HG02938 (cell line): ENCODE results near the gene ARHGEF28.

Experiments used
- ATAC-seq: cut with Tn5 transposase; IDR thresholded peaks from one replicate; pipeline ENCODE4 v1.9.1; 2021; ENCODE audit warnings: mild to moderate bottlenecking, moderate library complexity; ENCODE audit not compliant: unreplicated experiment

The ARHGEF28 gene

DNA sequence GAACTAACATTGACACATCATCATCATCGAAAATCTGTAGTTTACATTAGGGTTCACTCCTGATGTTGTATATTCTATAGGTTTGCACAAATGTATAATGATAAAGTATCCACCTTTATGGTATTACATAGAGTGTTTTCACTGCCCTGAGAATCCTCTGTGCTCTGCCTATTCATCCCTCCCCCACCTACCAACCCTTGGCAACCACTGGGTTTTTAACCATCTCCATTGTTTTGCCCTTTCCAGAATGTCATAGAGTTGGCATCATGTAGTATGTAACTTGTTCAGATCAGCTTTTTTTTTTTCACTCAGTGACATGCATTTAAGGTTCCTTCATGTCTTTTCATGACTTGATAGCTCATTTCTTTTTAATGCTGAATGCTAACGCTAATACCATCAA is 106.0 kb downstream of the ARHGEF28 start:
- ATAC-seq: no peak

DNA sequence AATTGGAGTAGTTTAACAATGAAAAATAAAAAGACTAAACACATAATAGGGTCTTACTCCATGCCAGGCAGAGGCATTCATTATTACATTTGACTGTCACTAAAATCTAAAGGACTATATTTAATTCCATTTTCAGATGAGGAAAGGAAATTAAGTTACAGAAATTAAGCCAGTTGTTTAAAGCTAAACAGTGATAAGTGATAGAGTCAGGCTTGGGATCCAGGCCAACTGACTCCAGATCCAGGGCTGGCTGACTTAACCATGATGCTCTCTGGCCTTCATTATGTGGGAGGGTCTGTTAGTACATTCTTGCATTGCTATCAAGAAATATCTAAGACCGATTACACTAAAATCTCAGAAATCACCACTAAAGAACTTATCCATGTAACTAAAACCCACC is 107.2 kb downstream of the ARHGEF28 start:
- no peak for ATAC-seq

DNA sequence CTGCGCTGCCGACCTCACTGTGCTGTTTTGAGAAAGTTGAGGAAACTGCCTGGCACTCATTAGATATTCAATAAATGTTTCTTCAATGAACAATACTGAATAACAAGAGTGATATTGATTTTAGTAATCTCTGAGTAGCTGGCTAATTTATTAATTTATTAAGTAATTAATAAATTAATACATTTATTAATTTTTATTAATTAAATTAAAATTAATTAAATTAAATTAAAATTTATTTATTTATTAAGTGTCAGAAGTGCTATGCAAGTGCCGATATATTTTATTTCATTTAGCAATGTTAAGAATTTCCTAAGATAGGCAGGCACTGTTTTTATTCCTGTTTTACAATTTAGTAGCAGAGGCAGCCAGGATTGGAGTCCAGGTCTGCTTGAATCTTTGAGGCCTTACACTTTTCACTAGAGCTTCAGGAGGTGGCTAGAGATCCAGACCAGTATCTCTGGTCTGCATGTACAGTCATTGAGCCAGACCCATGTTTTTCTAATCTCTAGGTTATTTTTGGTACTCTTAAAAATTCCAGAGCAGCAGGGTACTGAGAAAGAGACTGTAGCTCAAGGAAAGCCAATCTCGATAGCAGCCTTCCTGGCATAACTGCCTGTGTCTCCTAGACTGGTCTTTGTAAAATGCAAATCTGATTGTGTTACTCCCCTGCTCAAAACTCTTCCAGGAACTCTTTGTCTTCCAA is 109.2 kb downstream of the ARHGEF28 start:
- ATAC-seq: no peak

DNA sequence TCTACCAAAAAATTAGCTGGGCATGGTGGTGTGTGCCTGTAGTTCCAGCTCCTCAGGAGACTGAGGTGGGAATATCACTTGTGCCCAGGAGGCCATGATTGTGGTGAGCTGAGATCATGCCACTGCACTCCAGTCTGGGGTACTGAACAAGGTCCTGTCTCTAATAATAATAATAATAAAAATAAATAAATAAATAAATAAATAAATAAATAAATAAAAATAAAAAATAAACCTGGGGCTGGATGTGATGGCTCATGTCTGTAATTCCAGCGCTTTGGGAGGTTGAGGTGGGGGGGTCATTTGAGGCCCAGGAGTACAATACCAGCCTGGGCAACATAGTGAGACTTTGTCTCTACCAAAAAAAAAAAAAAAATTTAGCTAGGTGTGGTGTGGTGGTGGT is 113.7 kb downstream of the ARHGEF28 start:
- ATAC-seq: no peak

DNA sequence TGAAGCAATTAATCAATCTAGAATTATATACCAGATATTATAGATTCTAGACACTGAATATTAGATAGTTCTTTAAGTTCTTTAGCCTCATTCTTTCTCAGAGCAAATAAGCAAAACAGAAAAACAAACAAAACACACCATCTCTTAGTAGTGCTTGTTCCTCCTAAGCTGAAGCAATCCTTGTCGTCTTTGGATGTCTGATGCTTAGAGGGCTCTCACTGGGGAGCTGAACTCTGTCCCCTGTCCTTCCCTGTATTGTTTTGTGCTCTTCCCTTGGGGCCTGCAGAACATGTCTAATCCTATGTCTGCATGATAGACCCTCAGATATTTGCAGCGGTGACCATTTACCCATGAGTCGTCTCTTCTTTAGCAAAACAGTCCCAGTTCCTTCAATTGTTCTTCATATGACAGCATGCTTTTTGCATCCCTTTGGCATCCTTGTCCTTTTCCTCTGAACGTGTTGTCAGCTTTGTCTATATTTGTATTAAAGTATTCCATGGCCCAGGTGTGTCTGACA is 114.3 kb downstream of the ARHGEF28 start:
- ATAC-seq: no peak

DNA sequence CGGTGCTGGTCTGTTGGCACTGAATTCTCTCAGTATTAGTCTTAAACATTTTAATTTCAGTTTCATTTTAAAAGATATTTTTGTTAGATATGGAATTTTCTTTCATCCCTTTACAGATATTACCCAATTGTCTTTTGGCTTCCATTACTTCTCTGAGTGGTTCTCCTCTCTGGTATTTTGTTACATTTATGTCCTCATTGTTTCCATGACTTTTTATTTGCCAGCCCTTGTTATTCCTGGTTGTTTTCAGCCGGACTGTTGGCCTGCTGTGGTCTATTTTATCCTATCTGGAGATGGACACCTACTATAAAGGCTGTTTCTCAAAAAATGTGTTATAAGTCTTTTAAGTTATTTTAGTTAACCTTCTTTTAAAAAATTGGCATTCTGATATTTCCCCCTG is 117.2 kb downstream of the ARHGEF28 start:
- no peak for ATAC-seq

DNA sequence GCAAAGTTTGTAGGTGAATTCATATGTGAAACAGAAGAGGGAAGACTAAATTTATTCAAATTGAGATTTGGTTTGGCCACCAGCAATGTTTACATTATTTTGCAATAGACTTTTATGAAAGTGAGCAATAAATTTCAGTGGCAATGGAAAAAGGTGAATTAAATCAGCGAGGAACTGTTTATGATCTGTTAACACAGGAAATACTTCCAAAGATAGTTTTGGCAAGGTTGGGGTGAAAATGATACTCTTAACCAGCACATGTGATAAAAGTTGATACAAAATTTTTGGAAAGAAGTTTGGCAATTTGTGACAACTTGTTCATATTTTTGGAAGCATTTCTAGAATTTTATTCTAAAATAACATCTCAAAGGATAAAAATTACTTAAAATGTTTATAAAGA is 119.8 kb downstream of the ARHGEF28 start:
- no peak for ATAC-seq

DNA sequence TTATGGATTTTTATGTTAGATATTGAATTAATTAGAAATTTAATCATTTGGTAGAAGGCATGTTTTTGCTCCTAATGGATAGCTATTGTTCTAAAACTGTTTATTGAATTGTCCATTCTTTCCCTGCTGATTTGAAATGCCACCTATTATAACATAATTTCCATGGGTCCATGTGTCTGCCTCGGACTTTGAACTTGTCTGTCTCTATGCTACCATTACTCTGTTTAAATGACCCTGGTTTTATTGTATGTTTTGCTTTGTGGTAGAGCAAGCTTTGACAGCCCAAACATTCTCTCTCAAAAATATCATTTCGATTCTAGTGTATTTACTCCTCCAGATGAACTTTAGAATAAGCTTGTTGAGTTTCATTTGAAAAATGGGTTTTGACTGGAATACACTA is 120.6 kb downstream of the ARHGEF28 start:
- ATAC-seq: no peak

DNA sequence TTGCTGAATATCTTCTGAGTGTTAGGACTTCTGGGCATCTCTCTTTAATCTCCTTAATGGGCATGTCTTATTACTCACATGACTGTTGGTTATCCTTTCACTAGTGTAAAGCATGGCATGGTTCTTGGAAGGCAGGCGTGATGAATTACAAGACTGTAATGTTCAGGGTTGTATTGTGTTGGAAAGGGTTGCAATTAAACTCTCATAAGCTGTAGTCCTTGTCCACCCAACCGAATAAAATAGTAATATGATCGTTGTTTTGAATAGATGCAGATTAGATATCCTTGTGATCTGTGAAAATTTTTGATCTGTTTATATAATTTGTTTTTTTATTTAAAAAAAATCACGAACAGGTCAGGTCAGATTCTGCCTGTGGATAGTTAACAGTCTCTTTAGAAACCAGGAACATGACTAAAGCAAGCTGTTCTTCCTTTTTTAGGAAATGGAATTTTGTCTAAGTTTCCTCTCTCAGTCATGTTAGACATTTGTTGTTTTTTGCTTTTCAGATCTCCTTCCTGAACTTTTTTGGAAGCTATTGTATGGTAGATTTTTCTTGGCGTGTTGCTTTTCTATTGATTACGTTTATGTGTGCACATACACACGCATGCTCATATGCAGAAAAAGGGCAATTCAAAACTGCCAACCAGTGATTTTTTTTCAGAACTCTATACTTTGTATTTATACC is 121.8 kb downstream of the ARHGEF28 start:
- no peak for ATAC-seq

DNA sequence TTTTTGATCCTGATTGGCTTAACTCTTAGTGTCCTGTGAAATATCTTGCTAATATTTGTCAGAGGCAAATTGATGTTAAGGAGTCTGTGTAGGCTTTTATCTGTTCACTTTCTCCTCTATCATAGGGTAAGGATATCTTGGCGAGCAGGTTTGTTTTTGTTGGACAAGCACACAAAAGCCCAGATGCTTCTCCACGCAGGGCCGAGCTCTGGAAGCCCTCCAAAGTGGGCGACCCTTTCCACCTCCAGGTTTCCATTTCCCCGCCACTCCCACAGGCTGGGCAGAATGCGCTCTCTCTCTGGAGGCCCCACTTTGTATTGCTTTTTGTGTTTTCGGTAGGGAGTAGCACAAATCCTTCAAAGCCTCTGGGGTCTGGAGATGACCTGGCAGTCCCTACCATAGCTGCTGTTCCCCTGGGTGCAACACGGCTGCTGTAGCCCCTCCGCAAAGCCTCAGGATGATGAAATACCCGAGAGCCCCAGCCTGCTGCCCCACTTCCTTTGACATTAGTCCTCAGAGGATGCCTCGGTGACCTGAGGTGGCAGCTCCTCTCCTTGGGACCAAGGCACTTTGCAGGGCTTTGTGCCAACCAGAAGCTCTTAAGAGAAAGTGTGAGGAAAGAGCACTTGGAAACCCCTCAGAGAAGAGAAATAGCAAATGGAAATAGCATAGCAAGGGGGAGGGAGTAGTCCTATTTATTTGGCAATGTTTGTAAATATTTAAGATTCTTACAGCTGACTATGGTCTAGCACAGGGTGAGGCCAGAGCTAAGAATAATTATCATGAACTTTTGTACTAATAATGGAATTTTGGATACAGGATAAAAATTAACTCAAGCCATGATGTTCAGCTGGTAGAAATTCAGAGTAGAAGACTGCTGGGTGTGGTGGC is 122.8 kb downstream of the ARHGEF28 start:
- ATAC-seq: no peak

DNA sequence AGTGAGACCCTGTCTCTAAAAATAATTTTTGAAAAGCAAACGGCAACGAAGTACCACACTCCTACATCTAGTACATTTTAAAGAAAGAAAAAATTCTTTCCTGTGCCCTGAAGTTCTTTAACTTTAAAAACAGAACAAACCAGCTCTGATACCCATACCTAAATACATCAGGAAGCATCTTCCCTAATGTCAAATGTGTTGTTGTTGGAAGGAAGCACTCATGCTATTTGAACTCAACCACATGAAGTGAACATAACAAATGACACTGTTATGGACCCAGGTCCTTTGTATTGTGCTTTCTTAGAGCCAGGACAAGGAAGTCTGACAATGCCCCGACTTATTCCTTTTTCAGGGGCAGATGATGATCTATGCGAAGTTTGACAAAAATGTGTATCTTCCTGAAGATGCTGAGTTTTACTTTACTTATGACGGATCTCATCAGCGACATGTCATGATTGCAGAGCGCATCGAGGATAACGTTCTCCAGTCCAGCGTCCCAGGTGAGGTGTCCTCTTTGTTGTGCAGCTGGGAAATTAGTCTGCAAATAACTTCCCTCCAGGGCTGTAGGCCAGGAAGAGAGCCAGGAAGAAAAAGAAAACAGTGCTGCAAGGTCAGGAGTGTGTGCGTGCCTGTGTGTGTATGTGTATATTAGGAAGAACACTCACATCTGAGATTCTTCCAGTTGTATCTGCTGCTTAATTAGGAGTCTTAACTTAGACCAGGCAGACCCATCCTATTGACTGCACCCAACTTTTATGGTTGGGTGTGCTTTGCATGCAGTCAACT is 123.7 kb downstream of the ARHGEF28 start:
- no peak for ATAC-seq

DNA sequence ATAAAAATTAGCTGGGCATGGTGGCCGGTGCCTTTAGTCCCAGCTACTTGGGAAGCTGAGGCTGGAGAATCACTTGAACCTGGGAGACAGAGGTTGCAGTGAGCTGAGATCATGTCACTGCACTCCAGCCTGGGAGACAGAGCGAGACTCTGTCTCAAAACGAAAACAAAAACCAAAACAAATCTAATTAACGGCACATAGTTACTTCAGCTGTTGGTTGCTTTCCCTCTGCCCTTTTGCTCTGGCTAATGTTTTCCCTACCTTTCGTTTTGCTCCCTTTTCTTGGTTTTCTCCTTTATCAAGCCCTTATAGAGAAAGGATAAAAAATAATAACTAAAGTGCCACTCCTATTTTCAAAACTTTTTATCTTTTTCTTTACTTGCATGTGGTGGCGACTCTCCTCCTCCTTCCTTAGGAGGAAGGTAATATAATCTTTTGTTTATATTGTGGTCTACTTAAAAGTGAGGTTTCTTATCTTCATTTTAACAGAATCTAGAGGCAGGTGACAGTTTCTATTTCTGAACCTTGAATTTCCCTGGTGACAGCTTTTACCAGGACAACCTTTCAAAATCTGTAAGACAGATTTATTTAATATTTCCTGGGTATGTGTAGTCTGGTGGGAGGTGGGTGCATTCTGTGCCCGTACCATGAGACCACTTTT is 125.4 kb downstream of the ARHGEF28 start:
- ATAC-seq: no peak

DNA sequence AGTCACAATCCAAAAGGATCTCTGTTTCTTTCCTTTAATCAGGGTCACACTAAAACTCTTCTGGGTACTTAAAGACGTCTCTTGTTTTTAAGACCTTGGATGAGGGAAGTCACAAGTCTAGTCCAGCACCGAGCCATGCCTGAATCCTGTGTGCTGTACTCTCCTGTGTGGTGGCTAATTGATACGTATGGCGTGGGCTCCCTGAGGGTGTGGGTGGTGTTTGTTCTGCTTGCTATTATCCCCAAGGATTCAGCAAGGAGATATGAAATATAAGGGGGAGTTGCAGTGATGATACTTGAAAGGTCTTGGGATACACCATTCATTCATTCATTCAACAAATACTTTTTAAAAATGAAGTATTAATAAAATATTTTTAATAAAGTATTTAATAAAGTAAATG is 128.3 kb downstream of the ARHGEF28 start:
- no peak for ATAC-seq

DNA sequence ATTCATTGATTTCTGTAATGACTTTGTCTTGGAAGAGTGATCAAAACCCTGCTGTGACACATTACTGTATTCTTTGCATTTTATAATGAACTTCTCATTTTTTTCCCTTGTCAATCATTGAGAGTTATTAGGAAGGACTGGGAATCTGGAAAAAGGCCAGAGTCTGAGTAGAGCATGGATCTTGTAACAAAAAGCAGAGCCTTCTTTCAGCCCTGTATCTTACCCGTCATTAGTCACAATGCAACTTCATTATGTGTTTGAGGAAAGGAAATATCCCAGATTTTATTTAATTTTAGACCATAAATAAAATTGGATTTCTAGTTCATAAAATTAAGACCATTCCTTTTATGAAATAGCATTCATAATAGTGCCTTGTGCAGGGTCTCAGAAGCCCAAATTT is 131.4 kb downstream of the ARHGEF28 start:
- no peak for ATAC-seq

DNA sequence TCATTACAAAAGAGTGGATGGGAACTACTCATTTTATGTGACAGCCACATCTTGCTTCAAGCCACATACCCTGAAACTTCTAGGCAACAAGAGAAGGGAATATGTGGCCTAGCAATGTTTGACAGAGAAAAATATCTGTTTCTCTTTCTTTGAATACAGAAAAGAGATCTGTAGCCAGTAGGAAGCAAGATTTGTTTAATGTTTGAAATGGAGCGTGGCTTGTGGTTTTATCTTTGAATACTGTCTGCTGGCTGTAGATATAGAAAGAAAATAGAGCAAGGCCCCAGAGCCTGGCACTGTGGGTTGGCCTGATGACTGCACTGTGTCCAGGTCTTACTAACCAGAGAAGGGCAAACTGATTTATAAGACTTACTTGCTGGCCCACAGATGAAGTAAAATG is 133.8 kb downstream of the ARHGEF28 start:
- ATAC-seq: no peak

DNA sequence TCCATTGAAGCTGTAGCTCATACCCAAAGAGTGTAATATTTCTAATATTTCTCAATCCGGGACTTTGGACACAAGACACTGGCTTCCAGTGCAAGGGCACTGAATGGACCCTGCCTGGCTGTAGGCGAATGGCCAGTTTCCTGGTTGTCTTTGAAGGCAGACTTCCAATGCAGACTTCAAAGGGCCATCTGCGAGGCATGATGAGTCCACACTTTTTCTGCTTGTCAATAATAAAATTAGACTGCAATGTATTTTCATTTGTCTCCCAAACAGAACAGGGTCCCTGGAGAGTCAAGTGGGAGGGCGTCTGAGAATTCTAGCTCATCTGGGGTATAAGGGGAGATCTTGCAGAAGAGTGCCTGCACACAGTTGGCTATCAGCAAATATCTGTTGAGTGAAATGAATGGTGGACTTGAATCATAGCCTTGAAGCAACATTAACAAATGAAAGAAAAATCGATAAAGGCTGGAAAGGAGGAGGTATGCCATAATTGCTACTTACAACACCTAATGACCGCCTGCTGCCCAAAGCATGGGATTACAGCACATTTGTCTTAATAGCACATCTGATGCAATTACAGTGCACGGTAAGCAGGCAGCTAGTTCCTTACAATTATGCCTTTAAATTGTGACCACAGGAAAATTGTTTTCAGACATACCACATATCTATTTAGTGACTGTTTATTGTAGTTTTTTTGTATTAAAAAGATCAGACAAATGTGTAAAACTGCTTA is 137.5 kb downstream of the ARHGEF28 start:
- ATAC-seq: no peak

DNA sequence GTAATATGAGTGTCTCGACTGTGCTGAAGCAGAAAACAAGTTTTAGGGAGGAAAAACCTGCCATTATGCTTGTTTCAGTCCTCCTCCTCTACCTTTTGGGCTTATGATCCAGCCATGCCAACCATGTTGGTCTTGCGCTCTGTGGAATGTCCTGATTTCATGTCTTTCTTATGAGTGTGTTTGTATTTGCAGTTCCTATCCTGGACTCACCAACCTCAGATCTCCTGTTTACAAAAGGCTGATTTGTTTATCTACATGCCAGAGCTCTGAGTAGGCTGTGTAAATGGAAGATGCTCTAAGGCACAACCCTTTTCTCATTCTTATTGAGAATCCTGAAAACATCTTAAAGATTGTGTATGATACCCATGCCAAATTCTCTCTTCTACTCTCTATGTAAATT is 138.6 kb downstream of the ARHGEF28 start:
- no peak for ATAC-seq

DNA sequence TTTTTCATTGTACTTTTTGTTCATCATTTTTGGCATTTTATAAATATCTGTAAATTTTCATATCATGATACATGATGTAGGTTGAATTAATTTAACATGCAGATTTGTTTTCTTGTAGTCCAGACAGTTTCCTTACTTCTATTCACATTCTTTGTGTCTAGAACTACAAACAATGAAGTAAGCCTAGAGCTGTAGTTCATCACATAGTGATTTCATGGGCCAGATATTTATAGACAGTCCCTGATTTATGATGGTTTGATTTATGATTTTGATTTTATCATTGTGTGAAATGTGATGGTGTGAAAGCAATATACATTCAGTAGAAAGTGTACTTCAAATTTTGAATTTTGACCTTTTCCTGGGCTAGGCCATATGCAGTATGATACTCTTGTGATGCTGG is 139.0 kb downstream of the ARHGEF28 start:
- no peak for ATAC-seq

DNA sequence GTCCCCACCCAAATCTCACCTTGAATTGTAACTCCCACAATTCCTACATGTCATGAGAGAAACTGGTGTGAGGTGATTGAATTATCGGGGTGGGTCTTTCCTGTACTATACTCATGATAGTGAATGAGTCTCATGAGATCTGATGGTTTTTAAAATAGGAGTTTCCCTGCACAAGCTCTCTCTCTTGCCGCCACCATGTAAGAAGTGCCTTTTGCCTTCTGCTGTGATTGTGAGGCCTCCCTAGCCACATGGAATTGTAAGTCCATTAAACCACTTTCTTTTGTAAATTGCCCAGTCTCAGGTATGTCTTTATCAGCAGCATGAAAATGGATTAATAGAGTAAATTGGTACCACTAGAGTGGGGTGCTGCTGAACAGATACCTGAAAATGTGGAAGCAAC is 140.9 kb downstream of the ARHGEF28 start:
- ATAC-seq: no peak
